ENCODE results near the gene PLET1.

PLET1 gene

GRCh38 chr11:112292785-112293407 is 32.2 kb upstream of the PLET1 start:
- no peak overlapping the region for H3K4me3 Mint-ChIP-seq
- H3K27me3 Mint-ChIP-seq, result no peaks in the 10 kb centered on the region
- H3K9me3 Mint-ChIP-seq, result peaks cover 1% of the 10 kb centered on the region
- DNase-seq (ENCODE audit: low spot score in 2 of 2) (no peak), ATAC-seq (ENCODE audit: low read depth) (no peak)
- peaks cover 5% of the 10 kb centered on the region for H3K36me3 Mint-ChIP-seq
- no peak overlapping the region for H3K27ac Mint-ChIP-seq
- H3K4me1 Mint-ChIP-seq, result peaks cover 4% of the 10 kb centered on the region

- no peak for ATAC-seq (ENCODE audit: low read depth)
- Mint-ChIP-seq H3K4me1 (peaks cover 4% of the 10 kb centered on the region), H3K4me3 (no peak overlapping the region), H3K27ac (no peak overlapping the region), H3K27me3 (no peaks in the 10 kb centered on the region), H3K36me3 (peaks cover 5% of the 10 kb centered on the region), H3K9me3 (peaks cover 1% of the 10 kb centered on the region)
- no peak for DNase-seq (ENCODE audit: low spot score in 2 of 2)
These were observed 31.5 kb upstream of the PLET1 start for GRCh38 chr11:112292188-112292587.

GRCh38 chr11:112291191-112291590 is 30.5 kb upstream of the PLET1 start:
- H3K4me1 Mint-ChIP-seq, result peaks cover 4% of the 10 kb centered on the region
- DNase-seq (ENCODE audit: low spot score in 2 of 2), result no peak
- no peak for ATAC-seq (ENCODE audit: low read depth)
- no peak overlapping the region for H3K27ac Mint-ChIP-seq
- peaks cover 1% of the 10 kb centered on the region for H3K9me3 Mint-ChIP-seq
- peaks cover 5% of the 10 kb centered on the region for H3K36me3 Mint-ChIP-seq
- H3K27me3 Mint-ChIP-seq, result no peaks in the 10 kb centered on the region
- H3K4me3 Mint-ChIP-seq, result no peak overlapping the region

GRCh38 chr11:112290493-112290850 is 29.8 kb upstream of the PLET1 start:
- DNase-seq (ENCODE audit: low spot score in 2 of 2), result no peak
- no peak overlapping the region for H3K27ac Mint-ChIP-seq

DNA sequence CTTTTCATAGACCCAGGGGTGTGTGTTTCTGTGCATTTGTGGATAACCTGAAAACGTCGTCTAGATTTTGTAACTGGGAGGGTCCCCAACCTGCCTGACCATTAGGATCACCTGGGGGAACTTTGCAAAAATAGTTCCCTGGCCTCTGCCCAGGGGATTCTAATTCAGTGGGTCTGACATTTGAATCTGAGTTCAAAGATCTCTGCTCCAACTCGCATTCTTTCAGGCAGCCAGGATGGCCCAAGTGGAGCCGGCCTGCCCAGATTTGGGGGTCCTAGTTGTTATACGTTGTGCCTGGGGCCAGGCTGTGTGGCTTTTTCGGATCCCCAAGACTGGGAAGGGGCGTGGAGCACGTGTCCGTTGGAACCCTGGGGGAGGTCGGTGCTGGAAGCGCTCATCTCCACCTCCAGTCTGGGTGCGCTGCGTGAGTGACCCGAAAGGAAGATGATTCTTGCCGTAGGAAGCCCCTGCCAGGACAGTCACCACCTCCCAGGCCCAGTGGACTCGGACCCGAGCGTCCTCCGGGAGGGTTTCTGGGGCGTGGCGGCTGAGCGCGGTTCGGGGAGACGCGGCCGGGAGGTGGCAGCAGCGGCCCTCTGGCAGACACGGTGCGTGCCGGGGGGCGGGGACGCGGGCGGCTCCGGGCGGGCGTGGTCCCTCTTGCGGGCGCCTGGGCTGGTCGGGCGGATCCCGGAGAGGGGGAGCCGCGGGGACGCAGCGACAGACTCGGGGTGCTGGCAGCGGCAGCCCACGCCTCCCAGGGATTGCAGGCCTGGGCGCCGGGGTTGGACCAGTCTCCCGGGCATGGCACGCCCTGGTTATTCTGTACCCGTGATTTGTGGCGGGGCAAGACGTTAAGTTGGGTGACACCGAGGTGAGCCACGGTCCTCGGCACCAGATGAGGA is 29.2 kb upstream of the PLET1 start:
- peak; percentile 84 to 86 for DNase-seq (ENCODE audit: low spot score in 2 of 2)
- peaks cover 4% of the 10 kb centered on the region for H3K4me1 Mint-ChIP-seq
- peaks cover 2% of the 10 kb centered on the region for H3K27me3 Mint-ChIP-seq
- peaks cover 1% of the 10 kb centered on the region for H3K9me3 Mint-ChIP-seq
- H3K27ac Mint-ChIP-seq, result peak overlapping the region; percentile 17
- H3K36me3 Mint-ChIP-seq, result peaks cover 5% of the 10 kb centered on the region
- H3K4me3 Mint-ChIP-seq, result peak overlapping the region; percentile 77
- peak; percentile 96 for ATAC-seq (ENCODE audit: low read depth)

More at GRCh38 chr11:112290493-112290850, 29.8 kb upstream of the PLET1 start:
- H3K4me1 Mint-ChIP-seq, result peaks cover 4% of the 10 kb centered on the region
- H3K36me3 Mint-ChIP-seq, result peaks cover 5% of the 10 kb centered on the region
- no peak for ATAC-seq (ENCODE audit: low read depth)
- H3K9me3 Mint-ChIP-seq, result peaks cover 1% of the 10 kb centered on the region
- H3K27me3 Mint-ChIP-seq, result peaks cover 2% of the 10 kb centered on the region
- H3K4me3 Mint-ChIP-seq, result peak overlapping the region; percentile 77

DNA sequence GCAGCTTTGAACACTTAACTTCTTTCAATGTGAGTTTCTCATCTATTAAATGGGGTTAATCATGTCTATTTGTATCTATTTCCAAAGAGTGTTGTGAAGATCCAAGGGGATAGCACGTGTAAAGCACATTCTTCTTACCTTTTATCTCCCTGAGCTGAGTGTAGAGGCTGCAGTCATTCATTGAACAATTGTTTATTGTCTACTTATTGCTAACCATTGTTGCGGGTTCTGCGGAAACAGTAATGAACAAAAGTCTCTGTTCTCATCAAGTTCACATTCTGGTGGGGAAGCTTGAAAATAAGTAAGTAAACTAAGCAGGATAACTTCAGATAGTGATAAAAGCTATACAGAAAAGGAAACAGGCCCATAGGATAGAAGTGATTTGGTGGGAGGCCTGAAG is 27.4 kb upstream of the PLET1 start:
- Mint-ChIP-seq H3K4me1 (peaks cover 4% of the 10 kb centered on the region), H3K4me3 (no peak overlapping the region), H3K27ac (no peak overlapping the region), H3K36me3 (no peaks in the 10 kb centered on the region), H3K9me3 (peaks cover 1% of the 10 kb centered on the region), H3K27me3 (peaks cover 2% of the 10 kb centered on the region)
- DNase-seq (ENCODE audit: low spot score in 2 of 2) (no peak), ATAC-seq (ENCODE audit: low read depth) (no peak)

DNA sequence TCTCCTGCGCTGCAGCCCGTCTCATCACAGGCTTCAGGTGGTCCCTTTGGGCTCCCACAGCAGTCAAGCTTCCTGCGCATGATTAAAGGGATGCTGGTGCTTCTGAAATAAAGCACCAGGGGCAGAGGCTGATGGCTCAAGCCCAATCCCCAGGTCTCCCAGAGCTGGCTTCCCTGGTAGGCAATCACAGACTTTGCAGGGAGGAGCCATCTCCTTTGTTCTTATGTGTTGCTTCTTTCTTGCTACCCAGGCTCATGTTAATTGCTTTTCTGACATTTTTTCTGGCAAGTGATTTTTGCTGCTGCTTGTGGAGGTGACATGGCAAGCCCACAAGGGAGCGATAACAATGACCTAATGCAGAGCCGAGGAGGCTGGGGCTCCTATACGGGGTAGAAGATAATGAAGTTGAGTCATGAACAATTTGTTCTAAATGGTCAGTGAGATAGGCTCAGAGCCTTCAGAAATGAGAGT is 25.2 kb upstream of the PLET1 start:
- H3K36me3 Mint-ChIP-seq, result no peaks in the 10 kb centered on the region
- no peak for DNase-seq (ENCODE audit: low spot score in 2 of 2)
- no peaks in the 10 kb centered on the region for H3K9me3 Mint-ChIP-seq
- no peak overlapping the region for H3K4me3 Mint-ChIP-seq
- H3K4me1 Mint-ChIP-seq, result peaks cover 8% of the 10 kb centered on the region
- H3K27ac Mint-ChIP-seq, result no peak overlapping the region
- peaks cover 2% of the 10 kb centered on the region for H3K27me3 Mint-ChIP-seq
- ATAC-seq (ENCODE audit: low read depth), result no peak

GRCh38 chr11:112281726-112282125 is 21.1 kb upstream of the PLET1 start:
- no peak overlapping the region for H3K27ac Mint-ChIP-seq
- H3K36me3 Mint-ChIP-seq, result no peaks in the 10 kb centered on the region
- ATAC-seq (ENCODE audit: low read depth) (no peak), DNase-seq (ENCODE audit: low spot score in 2 of 2) (no peak)
- H3K4me3 Mint-ChIP-seq, result peak overlapping the region; percentile 18
- no peaks in the 10 kb centered on the region for H3K9me3 Mint-ChIP-seq
- H3K4me1 Mint-ChIP-seq, result peaks cover 14% of the 10 kb centered on the region
- H3K27me3 Mint-ChIP-seq, result peaks cover 2% of the 10 kb centered on the region

DNA sequence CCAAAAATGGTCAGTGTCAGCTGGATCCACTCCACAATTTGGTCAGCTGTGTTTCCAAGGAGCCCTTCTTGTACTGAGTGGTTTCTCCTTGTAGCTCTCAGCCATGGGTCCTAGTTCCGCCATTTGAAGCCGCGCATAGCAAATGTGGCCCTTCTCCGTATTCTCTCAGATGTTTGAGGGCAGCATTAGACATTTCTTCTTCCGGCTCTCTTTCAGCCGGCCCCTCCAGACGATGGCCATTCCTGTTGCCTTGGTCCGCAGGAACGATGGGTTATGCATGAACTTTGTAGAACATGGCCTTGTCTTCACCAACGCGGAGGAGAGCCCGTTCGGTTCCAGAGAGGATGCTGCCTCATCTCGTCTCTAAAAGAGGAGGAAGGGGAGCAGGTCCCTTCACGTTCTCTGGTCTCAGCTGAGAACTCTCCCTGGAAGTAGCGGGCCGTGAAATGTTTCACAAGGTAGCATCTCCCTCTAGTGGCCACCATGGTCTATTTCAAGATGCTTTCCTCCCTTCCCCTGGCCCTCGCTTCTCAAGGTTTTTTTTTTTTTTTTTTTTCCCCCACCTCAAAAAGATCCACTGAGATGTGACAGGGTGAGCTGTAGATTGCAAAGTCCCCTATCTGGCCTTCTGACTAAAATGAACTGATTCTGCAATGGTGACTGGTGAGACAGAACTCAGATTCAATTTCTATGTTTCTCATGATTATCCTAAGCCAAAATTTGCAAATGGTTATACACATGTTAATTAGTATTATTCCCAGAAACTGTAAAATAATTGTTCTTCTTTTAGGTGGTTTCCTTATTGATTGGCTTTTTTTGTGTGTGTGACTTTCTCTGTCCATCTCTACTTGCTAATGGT is 19.8 kb upstream of the PLET1 start:
- Mint-ChIP-seq H3K27ac (peak overlapping the region; percentile 7), H3K4me3 (peak overlapping the region; percentile 94), H3K36me3 (no peaks in the 10 kb centered on the region), H3K27me3 (peaks cover 2% of the 10 kb centered on the region), H3K9me3 (no peaks in the 10 kb centered on the region), H3K4me1 (peaks cover 14% of the 10 kb centered on the region)
- ATAC-seq (ENCODE audit: low read depth), result peak; percentile 88
- peak; percentile 63 to 70 for DNase-seq (ENCODE audit: low spot score in 2 of 2)

- peak; percentile 75 for ATAC-seq (ENCODE audit: low read depth)
- Mint-ChIP-seq H3K9me3 (no peaks in the 10 kb centered on the region), H3K27me3 (peaks cover 4% of the 10 kb centered on the region), H3K36me3 (peaks cover 2% of the 10 kb centered on the region), H3K27ac (peak overlapping the region; percentile 45), H3K4me1 (peaks cover 14% of the 10 kb centered on the region), H3K4me3 (peak overlapping the region; percentile 94)
- DNase-seq (ENCODE audit: low spot score in 2 of 2), result peak; percentile 73 to 80
These were observed 19.2 kb upstream of the PLET1 start for GRCh38 chr11:112279901-112280267.

- peaks cover 14% of the 10 kb centered on the region for H3K4me1 Mint-ChIP-seq
- no peak overlapping the region for H3K4me3 Mint-ChIP-seq
- H3K27me3 Mint-ChIP-seq, result peaks cover 4% of the 10 kb centered on the region
- ATAC-seq (ENCODE audit: low read depth), result no peak
- no peaks in the 10 kb centered on the region for H3K9me3 Mint-ChIP-seq
- no peak for DNase-seq (ENCODE audit: low spot score in 2 of 2)
- peaks cover 4% of the 10 kb centered on the region for H3K36me3 Mint-ChIP-seq
- H3K27ac Mint-ChIP-seq, result no peak overlapping the region
These were observed 18.1 kb upstream of the PLET1 start for GRCh38 chr11:112278803-112279202.

GRCh38 chr11:112277941-112278340 is 17.3 kb upstream of the PLET1 start:
- no peak for ATAC-seq (ENCODE audit: low read depth)
- H3K36me3 Mint-ChIP-seq, result peaks cover 4% of the 10 kb centered on the region
- H3K4me3 Mint-ChIP-seq, result no peak overlapping the region
- peaks cover 16% of the 10 kb centered on the region for H3K4me1 Mint-ChIP-seq
- no peak overlapping the region for H3K27ac Mint-ChIP-seq
- no peak for DNase-seq (ENCODE audit: low spot score in 2 of 2)
- peaks cover 4% of the 10 kb centered on the region for H3K27me3 Mint-ChIP-seq
- H3K9me3 Mint-ChIP-seq, result peaks cover 1% of the 10 kb centered on the region

GRCh38 chr11:112277029-112277428 is 16.4 kb upstream of the PLET1 start:
- no peak for ATAC-seq (ENCODE audit: low read depth)
- Mint-ChIP-seq H3K27ac (no peak overlapping the region), H3K9me3 (peaks cover 2% of the 10 kb centered on the region), H3K27me3 (peaks cover 4% of the 10 kb centered on the region), H3K4me3 (no peak overlapping the region), H3K36me3 (peaks cover 4% of the 10 kb centered on the region), H3K4me1 (peaks cover 18% of the 10 kb centered on the region)
- DNase-seq (ENCODE audit: low spot score in 2 of 2), result no peak
